DOHH2 (cell line): ENCODE measurements around the gene RERG.

Source experiments
- EZH2phosphoT487 ChIP-seq: fragments of 200-600 bp; sonication (generic); IDR thresholded peaks from 2 replicates; pipeline ENCODE4 v1.6.1; 2017; ENCODE audit warnings: borderline replicate concordance, mild to moderate bottlenecking, antibody characterized with exemption, low read length, moderate library complexity, mixed read lengths
- TF ChIP-seq, protein P1 (sequence below): fragments of 200-600 bp; sonication (generic); IDR thresholded peaks from one replicate; pipeline ENCODE4 v1.5.1; 2014; ENCODE audit warnings: antibody characterized with exemption, mild to moderate bottlenecking, low read depth, low read length; ENCODE audit not compliant: poor library complexity, severe bottlenecking

DNA sequence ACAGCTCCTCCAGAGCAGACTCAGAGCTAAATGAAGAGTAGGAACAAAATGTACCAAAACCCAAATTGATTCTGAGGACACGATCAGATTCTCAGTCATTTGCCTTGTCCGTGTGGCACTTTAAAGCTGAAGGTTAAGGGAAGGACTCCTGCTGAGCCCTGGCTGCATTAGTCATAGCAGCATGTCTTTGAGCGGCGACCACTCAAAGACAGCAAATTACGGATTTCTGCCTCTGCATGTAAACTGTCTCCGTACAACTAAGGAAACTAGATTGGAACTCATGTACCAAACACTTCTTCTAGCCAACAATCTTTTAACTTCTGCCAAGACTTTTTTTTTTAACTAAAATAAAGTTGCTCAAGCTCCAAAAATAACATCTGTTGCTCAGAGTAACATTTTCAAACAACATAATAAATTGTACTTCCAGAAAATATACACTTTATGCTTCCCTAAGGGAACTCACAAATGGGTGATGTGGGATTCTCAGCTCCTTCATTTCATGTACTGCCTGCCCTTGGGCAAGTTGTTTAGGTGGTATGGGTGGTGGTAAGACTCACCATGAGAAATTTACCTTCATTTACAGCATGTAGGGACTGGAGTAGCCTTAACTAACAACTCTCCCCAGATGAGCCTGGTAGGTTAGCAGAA lies 56.1 kb downstream of the RERG start:
- TF ChIP-seq, protein P1, sequence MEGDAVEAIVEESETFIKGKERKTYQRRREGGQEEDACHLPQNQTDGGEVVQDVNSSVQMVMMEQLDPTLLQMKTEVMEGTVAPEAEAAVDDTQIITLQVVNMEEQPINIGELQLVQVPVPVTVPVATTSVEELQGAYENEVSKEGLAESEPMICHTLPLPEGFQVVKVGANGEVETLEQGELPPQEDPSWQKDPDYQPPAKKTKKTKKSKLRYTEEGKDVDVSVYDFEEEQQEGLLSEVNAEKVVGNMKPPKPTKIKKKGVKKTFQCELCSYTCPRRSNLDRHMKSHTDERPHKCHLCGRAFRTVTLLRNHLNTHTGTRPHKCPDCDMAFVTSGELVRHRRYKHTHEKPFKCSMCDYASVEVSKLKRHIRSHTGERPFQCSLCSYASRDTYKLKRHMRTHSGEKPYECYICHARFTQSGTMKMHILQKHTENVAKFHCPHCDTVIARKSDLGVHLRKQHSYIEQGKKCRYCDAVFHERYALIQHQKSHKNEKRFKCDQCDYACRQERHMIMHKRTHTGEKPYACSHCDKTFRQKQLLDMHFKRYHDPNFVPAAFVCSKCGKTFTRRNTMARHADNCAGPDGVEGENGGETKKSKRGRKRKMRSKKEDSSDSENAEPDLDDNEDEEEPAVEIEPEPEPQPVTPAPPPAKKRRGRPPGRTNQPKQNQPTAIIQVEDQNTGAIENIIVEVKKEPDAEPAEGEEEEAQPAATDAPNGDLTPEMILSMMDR: no peak
- no peak for TF ChIP-seq EZH2phosphoT487
